Eye (tissue), 1 donor: ENCODE measurements around the gene NDUFA8.
A peak's percentile ranks its signal among the peaks of the same experiment; 100 is the strongest.

Experiments used
- DNase-seq: peaks from one replicate; pipeline ENCODE4 v3.0.0-alpha.2; 2015

NDUFA8 gene

DNA sequence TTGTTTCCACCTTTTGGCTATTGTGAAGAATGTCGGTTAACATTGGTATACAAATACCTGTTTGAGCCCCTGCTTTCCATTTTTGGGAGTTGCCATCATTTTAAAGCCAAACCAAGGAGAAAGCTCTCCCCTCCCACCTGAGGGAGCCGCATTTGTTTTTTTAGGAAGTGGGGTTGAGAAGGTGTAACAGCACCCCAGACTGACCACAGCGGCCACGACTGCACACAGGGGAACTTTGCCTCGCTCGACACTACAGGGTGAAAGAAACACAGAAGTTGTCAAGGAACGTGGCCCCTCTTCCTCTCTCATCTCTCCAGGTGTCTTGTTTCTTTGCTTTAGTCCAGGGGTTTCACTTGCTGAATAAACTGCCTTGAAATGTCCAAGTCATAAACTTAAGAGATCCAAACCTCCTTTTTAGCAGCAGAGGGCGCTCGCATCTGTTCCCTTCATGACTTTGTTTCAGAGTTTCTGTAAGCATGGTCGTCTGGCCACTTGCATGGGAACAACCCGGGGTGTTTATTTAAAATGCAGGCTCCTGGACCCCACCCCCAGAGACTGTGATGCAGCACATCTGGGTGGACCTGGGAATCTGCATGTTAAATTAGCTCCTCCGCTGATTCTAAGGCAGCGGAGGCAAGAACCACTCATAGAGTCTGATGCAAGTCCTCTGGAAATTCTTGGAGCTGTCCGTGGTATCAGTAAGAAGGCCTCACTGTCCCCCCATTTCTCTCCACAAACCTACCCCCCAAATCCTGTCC, 64.4 kb downstream of the NDUFA8 start:
- DNase-seq: peak; percentile 85
